ENCODE results near the gene DIRAS3.

DIRAS3 gene

GRCh38 chr1:68045511-68046180, 4.8 kb downstream of the DIRAS3 start:
- Histone ChIP-seq H2BK120ac (ENCODE audit: low read depth, low read length) (no peak overlapping the region), H3K4me1 (ENCODE audit: control insufficient read depth, insufficient read depth, low read depth, low read length) (peaks cover 2% of the 10 kb centered on the region)
- 76% methylated on average over 3 of the region's 4 CpGs for WGBS

GRCh38 chr1:68043443-68044090, 6.9 kb downstream of the DIRAS3 start:
- Histone ChIP-seq H3K4me1 (ENCODE audit: control insufficient read depth, insufficient read depth, low read depth, low read length) (no peaks in the 10 kb centered on the region), H2BK5ac (ENCODE audit: low read depth, low read length, poor library complexity, severe bottlenecking) (no peak overlapping the region), H4K8ac (ENCODE audit: low read length) (no peak overlapping the region), H3K4me3 (ENCODE audit: insufficient read depth in 1 of 2, low read depth in 1 of 2, low read length in 2 of 2) (no peak overlapping the region), H3K23ac (ENCODE audit: low read length in 2 of 2) (no peak overlapping the region), H3K27ac (ENCODE audit: low read length, poor library complexity, severe bottlenecking) (no peak overlapping the region), H4K91ac (ENCODE audit: low read length) (no peak overlapping the region), H3K27me3 (ENCODE audit: control insufficient read depth in 1 of 2, insufficient read depth in 1 of 2, low read length in 2 of 2) (no peaks in the 10 kb centered on the region), H2BK15ac (ENCODE audit: low read depth, poor library complexity, severe bottlenecking) (no peak overlapping the region), H3K9me3 (ENCODE audit: control insufficient read depth, low read length) (no peaks in the 10 kb centered on the region), H2BK120ac (ENCODE audit: low read depth, low read length) (no peak overlapping the region), H2BK12ac (ENCODE audit: low read length in 2 of 2) (no peak overlapping the region), H3K9ac (ENCODE audit: low read length) (no peak overlapping the region), H3K14ac (ENCODE audit: low read length in 2 of 2) (no peak overlapping the region), H3K79me1 (replicated peaks; ENCODE audit: low read length, poor library complexity, severe bottlenecking) (no peaks in the 10 kb centered on the region), H3K36me3 (ENCODE audit: control insufficient read depth in 1 of 2, insufficient read depth in 2 of 2, low read depth in 1 of 2, low read length in 2 of 2) (peaks cover 3 to 6% of the 10 kb centered on the region in 2 experiments), H3K18ac (ENCODE audit: low read depth in 1 of 2, low read length in 2 of 2) (no peak overlapping the region), H2AK5ac (ENCODE audit: low read length, severe bottlenecking) (no peak overlapping the region), H3K4ac (ENCODE audit: low read depth in 1 of 2, low read length in 2 of 2) (no peak overlapping the region), H3K4me2 (ENCODE audit: low read length, poor library complexity, severe bottlenecking) (no peak overlapping the region), H2AFZ (ENCODE audit: low read depth, low read length) (no peak overlapping the region)
- no peak for DNase-seq
- WGBS: 93% methylated on average over 22 of the region's 22 CpGs

More at GRCh38 chr1:68045511-68046180, 4.8 kb downstream of the DIRAS3 start:
- Histone ChIP-seq H2BK5ac (ENCODE audit: low read depth, low read length, poor library complexity, severe bottlenecking) (no peak overlapping the region), H3K4me2 (ENCODE audit: low read length, poor library complexity, severe bottlenecking) (no peak overlapping the region), H4K91ac (ENCODE audit: low read length) (no peak overlapping the region), H3K36me3 (ENCODE audit: control insufficient read depth in 1 of 2, insufficient read depth in 2 of 2, low read depth in 1 of 2, low read length in 2 of 2) (peaks cover 3 to 6% of the 10 kb centered on the region in 2 experiments), H3K79me1 (replicated peaks; ENCODE audit: low read length, poor library complexity, severe bottlenecking) (no peaks in the 10 kb centered on the region), H3K27me3 (ENCODE audit: control insufficient read depth in 1 of 2, insufficient read depth in 1 of 2, low read length in 2 of 2) (peaks cover 0 to 11% of the 10 kb centered on the region in 2 experiments), H3K4me3 (ENCODE audit: insufficient read depth in 1 of 2, low read depth in 1 of 2, low read length in 2 of 2) (no peak overlapping the region), H3K27ac (ENCODE audit: low read length, poor library complexity, severe bottlenecking) (no peak overlapping the region), H3K18ac (ENCODE audit: low read depth in 1 of 2, low read length in 2 of 2) (no peak overlapping the region), H2BK15ac (ENCODE audit: low read depth, poor library complexity, severe bottlenecking) (no peak overlapping the region), H3K23ac (ENCODE audit: low read length in 2 of 2) (no peak overlapping the region), H2BK12ac (ENCODE audit: low read length in 2 of 2) (no peak overlapping the region), H4K8ac (ENCODE audit: low read length) (no peak overlapping the region), H3K4ac (ENCODE audit: low read depth in 1 of 2, low read length in 2 of 2) (no peak overlapping the region), H3K9me3 (ENCODE audit: control insufficient read depth, low read length) (no peaks in the 10 kb centered on the region), H3K9ac (ENCODE audit: low read length) (no peak overlapping the region), H3K14ac (ENCODE audit: low read length in 2 of 2) (no peak overlapping the region), H2AK5ac (ENCODE audit: low read length, severe bottlenecking) (no peak overlapping the region), H2AFZ (ENCODE audit: low read depth, low read length) (no peak overlapping the region)
- DNase-seq: no peak

- no peak overlapping the region for H2AFZ ChIP-seq (ENCODE audit: low read depth, low read length)
- DNase-seq: no peak
- no peak overlapping the region for H3K4ac ChIP-seq (ENCODE audit: low read depth in 1 of 2, low read length in 2 of 2)
These were observed 13.5 kb downstream of the DIRAS3 start for GRCh38 chr1:68036946-68037345.

GRCh38 chr1:68029444-68029843, 21.0 kb downstream of the DIRAS3 start:
- no peak overlapping the region for H2BK120ac ChIP-seq (ENCODE audit: low read depth, low read length)
- no peaks in the 10 kb centered on the region for H3K4me1 ChIP-seq (ENCODE audit: control insufficient read depth, insufficient read depth, low read depth, low read length)
- H4K8ac ChIP-seq (ENCODE audit: low read length): no peak overlapping the region
- H3K4me2 ChIP-seq (ENCODE audit: low read length, poor library complexity, severe bottlenecking): no peak overlapping the region
- H3K4ac ChIP-seq (ENCODE audit: low read depth in 1 of 2, low read length in 2 of 2): no peak overlapping the region
- no peak overlapping the region for H3K9ac ChIP-seq (ENCODE audit: low read length)
- H3K14ac ChIP-seq (ENCODE audit: low read length in 2 of 2): no peak overlapping the region
- no peak overlapping the region for H3K4me3 ChIP-seq (ENCODE audit: insufficient read depth in 1 of 2, low read depth in 1 of 2, low read length in 2 of 2)
- no peak overlapping the region for H3K18ac ChIP-seq (ENCODE audit: low read depth in 1 of 2, low read length in 2 of 2)
- no peak overlapping the region for H2AK5ac ChIP-seq (ENCODE audit: low read length, severe bottlenecking)
- no peak overlapping the region for H4K91ac ChIP-seq (ENCODE audit: low read length)
- 100% methylated on average over 2 of the region's 4 CpGs for WGBS
- H2BK5ac ChIP-seq (ENCODE audit: low read depth, low read length, poor library complexity, severe bottlenecking): no peak overlapping the region
- no peak for DNase-seq
- no peaks in the 10 kb centered on the region for H3K27me3 ChIP-seq (ENCODE audit: control insufficient read depth in 1 of 2, insufficient read depth in 1 of 2, low read length in 2 of 2)
- no peak overlapping the region for H3K27ac ChIP-seq (ENCODE audit: low read length, poor library complexity, severe bottlenecking)
- H3K23ac ChIP-seq (ENCODE audit: low read length in 2 of 2): no peak overlapping the region
- H2BK12ac ChIP-seq (ENCODE audit: low read length in 2 of 2): no peak overlapping the region
- no peak overlapping the region for H2AFZ ChIP-seq (ENCODE audit: low read depth, low read length)
- no peaks in the 10 kb centered on the region for H3K79me1 ChIP-seq (replicated peaks; ENCODE audit: low read length, poor library complexity, severe bottlenecking)
- no peak overlapping the region for H2BK15ac ChIP-seq (ENCODE audit: low read depth, poor library complexity, severe bottlenecking)
- no peaks in the 10 kb centered on the region for H3K9me3 ChIP-seq (ENCODE audit: control insufficient read depth, low read length)
- no peaks in the 10 kb centered on the region for H3K36me3 ChIP-seq (ENCODE audit: control insufficient read depth in 1 of 2, insufficient read depth in 2 of 2, low read depth in 1 of 2, low read length in 2 of 2)

More at GRCh38 chr1:68036946-68037345, 13.5 kb downstream of the DIRAS3 start:
- Histone ChIP-seq H2BK120ac (ENCODE audit: low read depth, low read length) (no peak overlapping the region), H2BK12ac (ENCODE audit: low read length in 2 of 2) (no peak overlapping the region), H3K27ac (ENCODE audit: low read length, poor library complexity, severe bottlenecking) (no peak overlapping the region), H4K8ac (ENCODE audit: low read length) (no peak overlapping the region), H4K91ac (ENCODE audit: low read length) (no peak overlapping the region), H3K27me3 (ENCODE audit: control insufficient read depth in 1 of 2, insufficient read depth in 1 of 2, low read length in 2 of 2) (no peaks in the 10 kb centered on the region), H3K23ac (ENCODE audit: low read length in 2 of 2) (no peak overlapping the region), H3K18ac (ENCODE audit: low read depth in 1 of 2, low read length in 2 of 2) (no peak overlapping the region), H2AK5ac (ENCODE audit: low read length, severe bottlenecking) (no peak overlapping the region), H3K14ac (ENCODE audit: low read length in 2 of 2) (no peak overlapping the region), H3K79me1 (replicated peaks; ENCODE audit: low read length, poor library complexity, severe bottlenecking) (no peaks in the 10 kb centered on the region), H3K9ac (ENCODE audit: low read length) (no peak overlapping the region), H2BK5ac (ENCODE audit: low read depth, low read length, poor library complexity, severe bottlenecking) (no peak overlapping the region), H3K4me3 (ENCODE audit: insufficient read depth in 1 of 2, low read depth in 1 of 2, low read length in 2 of 2) (no peak overlapping the region), H2BK15ac (ENCODE audit: low read depth, poor library complexity, severe bottlenecking) (no peak overlapping the region), H3K36me3 (ENCODE audit: control insufficient read depth in 1 of 2, insufficient read depth in 2 of 2, low read depth in 1 of 2, low read length in 2 of 2) (no peaks in the 10 kb centered on the region), H3K4me1 (ENCODE audit: control insufficient read depth, insufficient read depth, low read depth, low read length) (no peaks in the 10 kb centered on the region), H3K4me2 (ENCODE audit: low read length, poor library complexity, severe bottlenecking) (no peak overlapping the region), H3K9me3 (ENCODE audit: control insufficient read depth, low read length) (no peaks in the 10 kb centered on the region)
- no CpG with 5 or more reads among the region's 2 CpGs for WGBS
